Measurements from ENCODE around the gene KRT10. TPM values are rescaled to one million over a fixed set of nuclear protein-coding genes. Genes with fewer than 3 reads are reported as not detected.
A peak's percentile ranks its signal among the peaks of the same experiment; 100 is the strongest.

KRT10 gene
- polyA plus RNA-seq, 1 donor (not counting 4 experiments of a cell fraction or from before 2014, with no cell fraction given) = 67.9 TPM

GRCh38 chr17:40793832-40794231 lies 28.6 kb downstream of the KRT10 start:
- FAIRE-seq (no peak), DNase-seq (ENCODE audit: low read depth, low spot score) (no peak)
- Histone ChIP-seq H3K79me2 (ENCODE audit: control insufficient read depth, insufficient read depth, low read length) (no peaks in the 10 kb centered on the region), H4K20me1 (ENCODE audit: control insufficient read depth, extremely low read depth, insufficient read depth, low read length) (no peaks in the 10 kb centered on the region), H3K9ac (ENCODE audit: control insufficient read depth, extremely low read depth, insufficient read depth, low read length) (no peak overlapping the region), H3K36me3 (ENCODE audit: control insufficient read depth in 2 of 2, extremely low read depth in 1 of 2, insufficient read depth in 2 of 2, low read length in 2 of 2) (no peaks in the 10 kb centered on the region), H3K27ac (ENCODE audit: control insufficient read depth, insufficient read depth, low read length) (no peak overlapping the region), H3K4me3 (ENCODE audit: control insufficient read depth in 2 of 3, extremely low read depth in 1 of 3, insufficient read depth in 2 of 3, low read depth in 1 of 3, low read length in 3 of 3) (no peak overlapping the region), H3K9me3 (ENCODE audit: control insufficient read depth, low read depth, low read length) (no peaks in the 10 kb centered on the region), H2AFZ (ENCODE audit: control insufficient read depth, low read length) (no peak overlapping the region), H3K9me1 (ENCODE audit: control insufficient read depth, extremely low read depth, insufficient read depth, low read length) (no peaks in the 10 kb centered on the region), H3K4me1 (ENCODE audit: control insufficient read depth, extremely low read depth, insufficient read depth, low read length) (no peaks in the 10 kb centered on the region), H3K4me2 (ENCODE audit: control insufficient read depth, extremely low read depth, insufficient read depth, low read depth, low read length) (no peak overlapping the region), H3K27me3 (ENCODE audit: control insufficient read depth, extremely low read depth, insufficient read depth, low read length) (peaks cover 23% of the 10 kb centered on the region)
- dilution Hi-C loops (cut with MboI; ENCODE audit: extremely low pct_ligation_motif_present, low sequenced_read_pairs) = no loop called here
- TF ChIP-seq CTCF (optimal IDR thresholded peaks at IDR 0.05 in 1 of 3, IDR thresholded peaks at IDR 0.05 in 1 of 3, conservative IDR thresholded peaks at IDR 0.05 in 1 of 3; ENCODE audit: extremely low read depth in 1 of 3, insufficient read depth in 2 of 3, low read length in 3 of 3) (no peak), EZH2 (IDR thresholded peaks at IDR 0.05; ENCODE audit: low read length) (no peak)

- Histone ChIP-seq H3K27me3 (ENCODE audit: control insufficient read depth, extremely low read depth, insufficient read depth, low read length) (peaks cover 21% of the 10 kb centered on the region), H3K4me1 (ENCODE audit: control insufficient read depth, extremely low read depth, insufficient read depth, low read length) (no peaks in the 10 kb centered on the region), H3K36me3 (ENCODE audit: control insufficient read depth in 2 of 2, extremely low read depth in 1 of 2, insufficient read depth in 2 of 2, low read length in 2 of 2) (no peaks in the 10 kb centered on the region), H3K27ac (ENCODE audit: control insufficient read depth, insufficient read depth, low read length) (no peak overlapping the region), H2AFZ (ENCODE audit: control insufficient read depth, low read length) (no peak overlapping the region), H3K4me3 (ENCODE audit: control insufficient read depth in 2 of 3, extremely low read depth in 1 of 3, insufficient read depth in 2 of 3, low read depth in 1 of 3, low read length in 3 of 3) (no peak overlapping the region), H3K9me3 (ENCODE audit: control insufficient read depth, low read depth, low read length) (no peaks in the 10 kb centered on the region), H3K9ac (ENCODE audit: control insufficient read depth, extremely low read depth, insufficient read depth, low read length) (no peak overlapping the region), H3K9me1 (ENCODE audit: control insufficient read depth, extremely low read depth, insufficient read depth, low read length) (no peaks in the 10 kb centered on the region), H3K79me2 (ENCODE audit: control insufficient read depth, insufficient read depth, low read length) (no peaks in the 10 kb centered on the region), H3K4me2 (ENCODE audit: control insufficient read depth, extremely low read depth, insufficient read depth, low read depth, low read length) (no peak overlapping the region), H4K20me1 (ENCODE audit: control insufficient read depth, extremely low read depth, insufficient read depth, low read length) (no peaks in the 10 kb centered on the region)
- FAIRE-seq (peak; percentile 67), DNase-seq (ENCODE audit: low read depth, low spot score) (no peak)
- dilution Hi-C loops (cut with MboI; ENCODE audit: extremely low pct_ligation_motif_present, low sequenced_read_pairs) = no loop called here
- no peak for TF ChIP-seq EZH2 (IDR thresholded peaks at IDR 0.05; ENCODE audit: low read length)
- TF ChIP-seq CTCF (optimal IDR thresholded peaks at IDR 0.05 in 1 of 3, IDR thresholded peaks at IDR 0.05 in 1 of 3, conservative IDR thresholded peaks at IDR 0.05 in 1 of 3; ENCODE audit: extremely low read depth in 1 of 3, insufficient read depth in 2 of 3, low read length in 3 of 3) = peak in 2 of 3 experiments; percentile 55 to 66
These were observed 30.5 kb downstream of the KRT10 start for GRCh38 chr17:40791787-40792436.

Measured in keratinocyte (primary cell).